HEK293T (cell line): ENCODE measurements around the gene NBAS.

Experiments used
- CTCF ChIA-PET: fragments of 350-600 bp; formaldehyde crosslinking; extraction: SDS; loops from one replicate; lab custom pipeline; 2021; ENCODE audit warnings: antibody characterized with exemption, inconsistent platforms; lab: Yijun Ruan, JAX
- POLR2A ChIA-PET: fragments of 350-600 bp; formaldehyde crosslinking; extraction: SDS; loops from one replicate; lab custom pipeline; 2020; ENCODE audit warnings: antibody characterized with exemption, inconsistent platforms; lab: Yijun Ruan, JAX
- DNase-seq: peaks from one replicate; pipeline ENCODE4 v3.0.0; 2012; ENCODE audit warnings: mixed read lengths; ENCODE audit errors: extremely low spot score
- ARNT ChIP-seq: fragments of 450-650 bp; IDR thresholded peaks from 2 replicates; pipeline ENCODE4 v1.6.1; 2017; ENCODE audit warnings: mild to moderate bottlenecking
- BHLHE40 ChIP-seq: fragments of 450-650 bp; IDR thresholded peaks from 2 replicates; pipeline ENCODE4 v1.6.1; 2016; ENCODE audit warnings: mild to moderate bottlenecking, moderate library complexity, borderline replicate concordance
- CTBP1 ChIP-seq: fragments of 450-650 bp; IDR thresholded peaks from 2 replicates; pipeline ENCODE4 v1.6.1; 2016; ENCODE audit warnings: borderline replicate concordance
- ELF4 ChIP-seq: fragments of 450-650 bp; IDR thresholded peaks from 2 replicates; pipeline ENCODE4 v1.6.1; 2017; ENCODE audit warnings: antibody characterized with exemption
- FOXA1 ChIP-seq: fragments of 450-650 bp; IDR thresholded peaks from 2 replicates; pipeline ENCODE4 v1.6.1; 2016; ENCODE audit warnings: mild to moderate bottlenecking
- FOXK2 ChIP-seq: fragments of 450-650 bp; IDR thresholded peaks from 2 replicates; pipeline ENCODE4 v1.6.1; 2016; ENCODE audit warnings: mild to moderate bottlenecking
- FOXM1 ChIP-seq: fragments of 450-650 bp; IDR thresholded peaks from 2 replicates; pipeline ENCODE4 v1.6.1; 2017; ENCODE audit warnings: mild to moderate bottlenecking, borderline replicate concordance
- HDGF ChIP-seq: fragments of 450-650 bp; IDR thresholded peaks from 2 replicates; pipeline ENCODE4 v1.6.1; 2017; ENCODE audit warnings: antibody characterized with exemption, borderline replicate concordance
- L3MBTL2 ChIP-seq: fragments of 450-650 bp; conservative IDR thresholded peaks from 2 replicates; pipeline ENCODE4 v1.6.1; 2016; ENCODE audit warnings: mild to moderate bottlenecking
- LEF1 ChIP-seq: fragments of 450-650 bp; IDR thresholded peaks from 2 replicates; pipeline ENCODE4 v1.6.1; 2017; ENCODE audit warnings: mild to moderate bottlenecking, borderline replicate concordance
- NFRKB ChIP-seq: fragments of 450-650 bp; IDR thresholded peaks from 2 replicates; pipeline ENCODE4 v1.6.1; 2016; ENCODE audit warnings: mild to moderate bottlenecking, moderate library complexity
- SP1 ChIP-seq: fragments of 450-650 bp; IDR thresholded peaks from 2 replicates; pipeline ENCODE4 v1.6.1; 2017
- SUZ12 ChIP-seq: fragments of 450-650 bp; IDR thresholded peaks from 2 replicates; pipeline ENCODE4 v1.6.1; 2016; ENCODE audit warnings: mild to moderate bottlenecking
- TARDBP ChIP-seq: fragments of 450-650 bp; IDR thresholded peaks from 2 replicates; pipeline ENCODE4 v1.6.1; 2016
- ZNF384 ChIP-seq: fragments of 450-650 bp; IDR thresholded peaks from 2 replicates; pipeline ENCODE4 v1.6.1; 2016
- TF ChIP-seq, protein P1 (sequence below): fragments of 450-650 bp; IDR thresholded peaks from 2 replicates; pipeline ENCODE4 v1.6.1; 2016

The NBAS gene

DNA sequence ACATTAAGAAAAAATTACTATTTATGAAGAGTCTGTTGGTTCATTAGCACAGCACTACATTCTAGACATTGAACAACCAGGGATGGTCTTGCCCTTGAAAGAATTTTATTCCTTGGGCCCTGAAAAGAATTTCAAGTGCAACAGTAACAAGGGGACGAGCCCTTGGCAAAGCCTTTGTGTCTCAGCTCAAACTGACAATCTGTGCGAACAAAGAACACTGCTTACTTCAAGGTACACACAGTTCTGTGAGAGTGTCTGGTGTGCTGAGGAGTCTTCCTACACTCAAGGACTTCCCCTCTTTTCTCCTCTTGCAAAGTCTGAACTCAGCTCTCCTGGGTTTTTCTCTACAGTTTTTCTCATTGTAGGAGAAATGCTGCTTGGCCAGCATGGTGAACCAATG lies 373.4 kb downstream of the NBAS start:
- POLR2A ChIA-PET, result no interaction called here
- TF ChIP-seq CTBP1 (no peak), ELF4 (no peak), FOXM1 (no peak), SUZ12 (no peak), HDGF (no peak), TARDBP (no peak), L3MBTL2 (no peak), SP1 (no peak), LEF1 (no peak)
- DNase-seq, result no peak
- CTCF ChIA-PET, result no interaction called here

DNA sequence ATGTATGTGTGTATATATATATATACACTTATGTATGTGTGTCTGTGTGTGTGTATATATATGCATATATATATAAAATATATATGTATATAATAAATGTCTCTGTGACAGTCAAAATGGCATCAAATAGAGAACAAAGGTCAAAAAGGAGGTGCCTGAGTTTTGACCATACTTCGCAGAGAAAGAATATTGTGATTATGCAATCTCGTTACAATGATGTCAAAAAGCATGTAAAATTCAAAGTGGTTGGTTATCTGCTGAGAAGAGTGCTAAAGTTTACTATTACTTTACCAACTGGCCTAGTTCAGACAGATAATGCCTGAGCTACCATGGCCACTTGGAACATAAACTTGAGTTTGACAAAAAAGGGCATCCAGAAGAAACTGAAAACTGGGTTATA lies 375.0 kb downstream of the NBAS start:
- ChIA-PET POLR2A (no interaction called here), CTCF (no interaction called here)
- DNase-seq, result no peak
- TF ChIP-seq ELF4 (no peak), CTBP1 (no peak), TARDBP (no peak), LEF1 (no peak), SP1 (no peak), HDGF (no peak), FOXK2 (no peak), SUZ12 (no peak), ZNF384 (no peak), ARNT (no peak), L3MBTL2 (no peak)
- TF ChIP-seq, protein P1, sequence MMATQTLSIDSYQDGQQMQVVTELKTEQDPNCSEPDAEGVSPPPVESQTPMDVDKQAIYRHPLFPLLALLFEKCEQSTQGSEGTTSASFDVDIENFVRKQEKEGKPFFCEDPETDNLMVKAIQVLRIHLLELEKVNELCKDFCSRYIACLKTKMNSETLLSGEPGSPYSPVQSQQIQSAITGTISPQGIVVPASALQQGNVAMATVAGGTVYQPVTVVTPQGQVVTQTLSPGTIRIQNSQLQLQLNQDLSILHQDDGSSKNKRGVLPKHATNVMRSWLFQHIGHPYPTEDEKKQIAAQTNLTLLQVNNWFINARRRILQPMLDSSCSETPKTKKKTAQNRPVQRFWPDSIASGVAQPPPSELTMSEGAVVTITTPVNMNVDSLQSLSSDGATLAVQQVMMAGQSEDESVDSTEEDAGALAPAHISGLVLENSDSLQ, result no peak

DNA sequence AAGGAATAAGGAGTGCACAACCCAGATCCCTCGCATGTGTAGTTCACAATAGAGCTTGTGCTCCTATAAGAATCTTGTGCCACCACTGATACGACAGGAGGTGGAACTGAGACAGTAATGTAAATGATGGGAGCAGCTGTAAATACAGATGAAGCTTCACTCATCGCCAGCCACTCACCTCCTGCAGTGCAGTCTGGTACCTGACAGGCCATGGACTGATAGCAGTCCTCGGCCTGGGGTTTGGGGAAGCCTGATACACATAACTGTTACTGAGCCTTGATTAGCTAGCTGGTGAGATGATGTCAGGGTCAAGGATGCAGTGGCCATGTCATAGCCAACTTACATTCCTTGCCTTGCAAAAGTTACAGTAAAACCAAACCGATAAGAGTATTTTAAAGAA lies 376.6 kb downstream of the NBAS start:
- CTCF ChIA-PET, result no interaction called here
- no peak for TF ChIP-seq ARNT
- TF ChIP-seq BHLHE40, result no peak
- no peak for TF ChIP-seq SUZ12
- TF ChIP-seq LEF1, result no peak
- no peak for TF ChIP-seq HDGF
- TF ChIP-seq CTBP1, result no peak
- TF ChIP-seq SP1, result no peak
- POLR2A ChIA-PET, result no interaction called here
- DNase-seq, result no peak

DNA sequence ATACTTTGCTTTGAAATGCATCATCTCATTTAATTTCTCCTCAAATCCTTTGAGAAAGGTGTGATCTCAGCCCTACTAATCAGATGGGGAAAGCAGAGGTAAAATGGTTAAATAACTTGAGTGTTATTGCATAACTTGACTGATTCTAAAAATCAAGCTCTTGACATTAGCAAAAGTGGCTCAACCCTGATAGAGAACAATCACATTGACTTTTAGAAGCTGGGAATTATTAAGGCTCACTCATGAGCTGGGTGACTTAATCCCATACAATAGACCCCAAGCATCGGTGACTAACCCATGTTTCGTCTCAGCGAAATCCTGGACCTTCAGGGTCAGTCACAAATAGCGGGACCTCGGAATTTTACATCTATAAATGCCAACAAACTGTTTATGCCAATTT lies 378.9 kb downstream of the NBAS start:
- no peak for DNase-seq
- POLR2A ChIA-PET, result no interaction called here
- TF ChIP-seq FOXK2 (no peak), NFRKB (no peak), SUZ12 (no peak), TARDBP (no peak), ZNF384 (no peak), SP1 (no peak), HDGF (no peak), L3MBTL2 (no peak), ELF4 (no peak), FOXM1 (no peak), FOXA1 (no peak), ARNT (no peak), CTBP1 (no peak), BHLHE40 (no peak), LEF1 (no peak)
- TF ChIP-seq, protein P1, result no peak
- CTCF ChIA-PET, result no interaction called here

DNA sequence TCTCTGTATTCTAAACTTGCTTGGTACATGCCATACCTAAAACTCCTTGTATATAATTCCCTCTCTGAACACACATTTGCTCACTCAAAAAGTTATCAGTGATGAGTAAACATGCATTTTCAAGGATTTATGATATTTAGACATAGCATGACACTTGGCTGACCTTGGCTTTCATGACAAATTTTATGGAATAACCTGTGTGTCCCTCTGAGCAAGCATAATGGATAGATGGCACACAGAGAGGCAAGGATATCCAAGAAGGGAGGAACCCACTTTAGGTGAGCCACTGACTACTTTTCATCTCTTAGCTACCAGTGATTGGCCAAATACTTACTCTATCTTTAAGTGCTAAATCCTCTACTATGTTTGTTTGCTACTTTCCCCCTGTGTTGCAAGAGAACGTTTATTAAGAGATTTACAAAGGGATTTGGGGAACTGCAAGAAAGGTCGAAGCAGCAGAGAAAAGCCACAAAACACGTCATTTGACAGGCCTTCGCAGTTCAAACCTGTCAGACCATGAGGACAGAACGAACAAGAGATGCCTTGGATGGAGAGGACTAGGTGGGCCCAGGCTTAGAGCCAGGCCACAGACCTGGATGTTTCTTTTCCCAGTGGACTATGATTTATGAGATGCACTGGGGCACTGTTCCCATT lies 379.9 kb downstream of the NBAS start:
- no peak for DNase-seq
- TF ChIP-seq SUZ12 (no peak), LEF1 (no peak)
- ChIA-PET POLR2A (no interaction called here), CTCF (no interaction called here)

DNA sequence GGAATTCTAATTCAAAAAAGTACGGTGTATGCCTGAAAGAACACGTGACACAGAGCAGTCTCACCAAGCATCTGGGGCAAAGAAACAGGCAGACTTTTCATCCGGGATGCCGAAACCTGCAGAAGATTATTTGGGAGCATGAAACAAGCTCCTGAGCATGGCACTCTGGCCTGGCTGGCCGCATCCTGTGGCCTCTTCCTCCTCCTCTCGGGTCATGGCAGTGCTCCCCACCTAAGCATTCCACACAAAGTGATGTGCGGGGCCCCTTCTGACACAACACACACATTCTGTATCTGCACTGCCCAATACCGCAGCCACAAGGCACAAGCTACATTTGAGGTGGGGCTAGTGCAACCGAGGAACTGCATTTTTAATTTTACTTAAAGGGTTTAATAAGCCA lies 380.8 kb downstream of the NBAS start:
- ChIA-PET POLR2A (no interaction called here), CTCF (no interaction called here)
- no peak for DNase-seq
- TF ChIP-seq L3MBTL2, result no peak
- no peak for TF ChIP-seq ZNF384
- TF ChIP-seq TARDBP, result no peak
- TF ChIP-seq ELF4, result no peak
- TF ChIP-seq HDGF, result no peak
- TF ChIP-seq LEF1, result no peak
- TF ChIP-seq SUZ12, result no peak
- no peak for TF ChIP-seq SP1
- no peak for TF ChIP-seq FOXK2
- TF ChIP-seq ARNT, result no peak
- TF ChIP-seq FOXA1, result no peak
- TF ChIP-seq, protein P1, result no peak
- TF ChIP-seq CTBP1, result no peak
- no peak for TF ChIP-seq BHLHE40
- no peak for TF ChIP-seq FOXM1
- TF ChIP-seq NFRKB, result no peak

DNA sequence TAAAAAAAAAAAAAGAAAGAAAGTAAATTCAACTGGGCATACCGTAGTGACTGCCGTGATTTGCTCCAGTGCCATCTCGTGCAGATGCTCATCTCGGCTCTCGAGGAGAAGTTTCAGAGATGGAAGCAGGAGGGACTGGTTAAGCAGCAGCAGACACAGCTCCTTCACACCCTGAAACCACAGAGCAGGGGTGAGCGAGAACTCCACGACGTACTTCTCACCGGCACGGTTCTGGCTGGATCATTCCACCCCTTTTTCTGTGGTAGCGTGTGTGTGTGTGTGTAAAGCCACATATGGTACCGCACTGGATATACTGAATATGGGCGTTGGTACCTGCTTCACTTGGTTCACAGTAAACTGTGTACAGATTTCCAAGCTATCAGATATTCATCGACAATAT lies 382.2 kb downstream of the NBAS start:
- ChIA-PET POLR2A (no interaction called here), CTCF (interaction anchor here (0.7 kb wide), 1 partner anchor 276 kb away, joined by 3 read pairs; no protein-coding TSS in a partner anchor)
- no peak for DNase-seq

More for the DNA sequence above, 382.2 kb downstream of the NBAS start:
- TF ChIP-seq TARDBP (no peak), BHLHE40 (no peak), SP1 (no peak), CTBP1 (no peak), ZNF384 (no peak), LEF1 (no peak), FOXM1 (no peak), FOXA1 (no peak), ELF4 (no peak), L3MBTL2 (no peak), NFRKB (no peak)
- TF ChIP-seq, protein P1, result no peak
